ENCODE measurements around the gene PLEKHO2.

PLEKHO2 gene

DNA sequence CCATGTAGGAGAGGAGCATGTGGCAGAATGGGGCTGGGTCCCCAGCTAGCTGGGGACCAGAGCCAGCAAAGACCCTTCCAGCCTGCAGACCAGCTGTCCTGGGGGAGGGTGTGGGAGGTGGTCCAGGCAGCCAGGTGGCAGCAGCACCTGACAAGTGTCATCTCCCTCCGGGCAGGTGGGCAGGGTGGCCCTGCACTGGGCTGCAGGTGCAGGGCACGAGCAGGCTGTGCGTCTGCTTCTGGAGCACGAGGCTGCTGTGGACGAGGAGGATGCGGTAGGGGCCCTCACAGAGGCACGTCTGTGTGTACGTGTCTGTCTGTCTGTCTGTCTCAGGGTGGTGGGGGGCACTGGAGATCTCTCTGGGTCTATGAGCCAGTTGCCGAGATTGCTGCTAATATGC lies 75.5 kb downstream of the PLEKHO2 start:
- DNase-seq (ENCODE audit: low spot score) = no peak
